HUES64 (cell line): ENCODE data around the gene SCAI.
"Not testable (repeated sequence)": the region's sequence is repeated elsewhere in the genome, so short reads cannot be mapped to it uniquely, and the experiment has no call there.

ENCODE experiments used
- H3K27ac ChIP-seq: 2 replicates; pipeline ENCODE4 v1.7.0; 2013; ENCODE audit warnings: low read depth, low read length, inconsistent platforms
- H3K27me3 ChIP-seq: 2 replicates; pipeline ENCODE4 v1.6.1; 2013; ENCODE audit warnings: mild to moderate bottlenecking, low read length; ENCODE audit not compliant: insufficient read depth
- H3K36me3 ChIP-seq: 2 replicates; pipeline ENCODE4 v1.6.1; 2013; ENCODE audit warnings: mild to moderate bottlenecking, low read length; ENCODE audit not compliant: insufficient read depth
- H3K4me1 ChIP-seq: 2 replicates; pipeline ENCODE4 v1.6.1; 2013; ENCODE audit warnings: mild to moderate bottlenecking, low read length, moderate library complexity; ENCODE audit not compliant: insufficient read depth
- H3K4me3 ChIP-seq: 2 replicates; pipeline ENCODE4 v1.5.1; 2013; ENCODE audit warnings: mild to moderate bottlenecking, low read length, moderate library complexity
- H3K9ac ChIP-seq: 2 replicates; pipeline ENCODE4 v1.6.1; 2013; ENCODE audit warnings: mild to moderate bottlenecking, low read depth, low read length
- H3K9me3 ChIP-seq: 2 replicates; pipeline ENCODE4 v1.6.1; 2013; ENCODE audit warnings: low read depth, low read length; ENCODE audit not compliant: insufficient read depth
- WGBS: fragments of 150-250, 120-280 bp; methylation state at CpG from one replicate; pipeline ENCODE4 v1.1.7; 2013; ENCODE audit warnings: missing lambda C conversion rate; 5-methylcytosine and 5-hydroxymethylcytosine counted together

The SCAI gene

GRCh38 chr9:125126019-125126746 lies 17.1 kb downstream of the SCAI start:
- Histone ChIP-seq H3K36me3 (0 out of 2 replicates have a peak, but pooled peaks cover 2% of the 10 kb centered on the region), H3K4me3 (no peak overlapping the region), H3K9me3 (no peaks in the 10 kb centered on the region), H3K4me1 (peaks cover 2% of the 10 kb centered on the region), H3K27ac (no peak overlapping the region), H3K9ac (no peak overlapping the region), H3K27me3 (no peaks in the 10 kb centered on the region)
- WGBS = 97% methylated on average over 2 of the region's 2 CpGs

GRCh38 chr9:125125523-125125922 lies 17.8 kb downstream of the SCAI start:
- 0 out of 2 replicates have a peak, but pooled peaks cover 2% of the 10 kb centered on the region for H3K36me3 ChIP-seq
- no peaks in the 10 kb centered on the region for H3K27me3 ChIP-seq
- H3K9ac ChIP-seq = no peak overlapping the region
- H3K27ac ChIP-seq = no peak overlapping the region
- H3K4me3 ChIP-seq = no peak overlapping the region
- H3K4me1 ChIP-seq = peaks cover 6% of the 10 kb centered on the region
- no peaks in the 10 kb centered on the region for H3K9me3 ChIP-seq
- WGBS = 95% methylated on average over 7 of the region's 7 CpGs

- no peak overlapping the region for H3K4me3 ChIP-seq
- no peaks in the 10 kb centered on the region for H3K9me3 ChIP-seq
- no peak overlapping the region for H3K27ac ChIP-seq
- 0 out of 2 replicates have a peak, but pooled peaks cover 2% of the 10 kb centered on the region for H3K36me3 ChIP-seq
- WGBS = 87% methylated on average over 2 of the region's 2 CpGs
- H3K4me1 ChIP-seq = peaks cover 6% of the 10 kb centered on the region
- H3K27me3 ChIP-seq = no peaks in the 10 kb centered on the region
- no peak overlapping the region for H3K9ac ChIP-seq
Observed at GRCh38 chr9:125121146-125121545, 22.2 kb downstream of the SCAI start.

GRCh38 chr9:125119643-125120286 lies 23.6 kb downstream of the SCAI start:
- Histone ChIP-seq H3K9me3 (no peaks in the 10 kb centered on the region), H3K4me3 (no peak overlapping the region), H3K27me3 (no peaks in the 10 kb centered on the region), H3K27ac (no peak overlapping the region), H3K36me3 (0 out of 2 replicates have a peak, but pooled peaks cover 2% of the 10 kb centered on the region), H3K9ac (no peak overlapping the region), H3K4me1 (peaks cover 6% of the 10 kb centered on the region)
- WGBS = 94% methylated on average over 4 of the region's 4 CpGs

- H3K9ac ChIP-seq, H3K9me3 ChIP-seq, H3K27ac ChIP-seq, H3K27me3 ChIP-seq, H3K4me1 ChIP-seq, H3K36me3 ChIP-seq, H3K4me3 ChIP-seq: not testable (repeated sequence)
- 100% methylated on average over 1 of the region's 2 CpGs for WGBS
Observed at GRCh38 chr9:125118696-125119095, 24.6 kb downstream of the SCAI start.

- peaks cover 16% of the 10 kb centered on the region; the same call in 1 of the 2 replicates for H3K9me3 ChIP-seq
- WGBS = 88% methylated on average over 1 of the region's 4 CpGs
- not testable (repeated sequence) for H3K4me1 ChIP-seq, H3K9ac ChIP-seq, H3K27me3 ChIP-seq, H3K27ac ChIP-seq, H3K4me3 ChIP-seq, H3K36me3 ChIP-seq
Observed at GRCh38 chr9:125114503-125114902, 28.8 kb downstream of the SCAI start.

- Histone ChIP-seq H3K9me3 (peaks cover 16% of the 10 kb centered on the region; the same call in 1 of the 2 replicates), H3K4me1 (no peaks in the 10 kb centered on the region), H3K27me3 (no peaks in the 10 kb centered on the region), H3K36me3 (no peaks in the 10 kb centered on the region; the same call in 1 of the 2 replicates), H3K27ac (no peak overlapping the region), H3K4me3 (no peak overlapping the region), H3K9ac (no peak overlapping the region)
- WGBS = 96% methylated on average over 2 of the region's 2 CpGs
Observed at GRCh38 chr9:125110464-125110863, 32.9 kb downstream of the SCAI start.

GRCh38 chr9:125108541-125108940 lies 34.8 kb downstream of the SCAI start:
- H3K4me1 ChIP-seq, H3K27ac ChIP-seq, H3K27me3 ChIP-seq, H3K9ac ChIP-seq, H3K36me3 ChIP-seq, H3K4me3 ChIP-seq: not testable (repeated sequence)
- WGBS = 95% methylated on average over 33 of the region's 33 CpGs
- peaks cover 11% of the 10 kb centered on the region; the same call in 1 of the 2 replicates for H3K9me3 ChIP-seq

- Histone ChIP-seq H3K36me3 (no peaks in the 10 kb centered on the region), H3K4me1 (no peaks in the 10 kb centered on the region), H3K9me3 (peaks cover 4% of the 10 kb centered on the region; the same call in 1 of the 2 replicates), H3K9ac (no peak overlapping the region), H3K27me3 (no peaks in the 10 kb centered on the region), H3K27ac (no peak overlapping the region), H3K4me3 (no peak overlapping the region)
Observed at GRCh38 chr9:125106285-125106893, 36.9 kb downstream of the SCAI start.

- WGBS = 90% methylated on average over 3 of the region's 3 CpGs
Observed at GRCh38 chr9:125103770-125104460, 39.4 kb downstream of the SCAI start.

GRCh38 chr9:125103021-125103420 lies 40.3 kb downstream of the SCAI start:
- Histone ChIP-seq H3K4me1 (no peaks in the 10 kb centered on the region), H3K9ac (no peak overlapping the region), H3K27me3 (no peaks in the 10 kb centered on the region), H3K9me3 (no peaks in the 10 kb centered on the region), H3K36me3 (no peaks in the 10 kb centered on the region), H3K27ac (no peak overlapping the region), H3K4me3 (no peak overlapping the region)
- 90% methylated on average over 1 of the region's 1 CpG for WGBS

More at GRCh38 chr9:125103770-125104460, 39.4 kb downstream of the SCAI start:
- Histone ChIP-seq H3K27ac (no peak overlapping the region), H3K9me3 (no peaks in the 10 kb centered on the region), H3K9ac (no peak overlapping the region), H3K36me3 (no peaks in the 10 kb centered on the region), H3K4me3 (no peak overlapping the region), H3K4me1 (no peaks in the 10 kb centered on the region), H3K27me3 (no peaks in the 10 kb centered on the region)
